ENCODE results near the gene CD47.

DNA sequence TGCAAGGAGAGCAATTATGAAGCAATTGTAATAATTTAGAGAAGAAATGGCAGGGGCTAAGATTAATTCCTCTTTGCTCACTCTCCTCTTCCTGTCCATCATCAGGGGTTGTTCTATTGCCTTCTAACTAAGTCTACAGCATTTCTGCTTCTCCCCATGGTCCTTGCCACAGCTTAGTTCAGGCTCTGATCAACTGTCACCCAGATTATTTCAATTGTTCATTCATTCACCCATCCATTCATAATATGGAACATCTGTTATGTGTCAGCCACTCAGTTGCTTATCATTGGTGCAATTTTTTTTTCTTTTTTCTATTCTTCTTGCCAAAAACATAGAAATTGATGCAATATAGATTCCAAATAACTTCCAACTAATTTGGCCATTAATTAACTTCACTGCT is 93.2 kb downstream of the CD47 start:
- TF ChIP-seq, protein P1, sequence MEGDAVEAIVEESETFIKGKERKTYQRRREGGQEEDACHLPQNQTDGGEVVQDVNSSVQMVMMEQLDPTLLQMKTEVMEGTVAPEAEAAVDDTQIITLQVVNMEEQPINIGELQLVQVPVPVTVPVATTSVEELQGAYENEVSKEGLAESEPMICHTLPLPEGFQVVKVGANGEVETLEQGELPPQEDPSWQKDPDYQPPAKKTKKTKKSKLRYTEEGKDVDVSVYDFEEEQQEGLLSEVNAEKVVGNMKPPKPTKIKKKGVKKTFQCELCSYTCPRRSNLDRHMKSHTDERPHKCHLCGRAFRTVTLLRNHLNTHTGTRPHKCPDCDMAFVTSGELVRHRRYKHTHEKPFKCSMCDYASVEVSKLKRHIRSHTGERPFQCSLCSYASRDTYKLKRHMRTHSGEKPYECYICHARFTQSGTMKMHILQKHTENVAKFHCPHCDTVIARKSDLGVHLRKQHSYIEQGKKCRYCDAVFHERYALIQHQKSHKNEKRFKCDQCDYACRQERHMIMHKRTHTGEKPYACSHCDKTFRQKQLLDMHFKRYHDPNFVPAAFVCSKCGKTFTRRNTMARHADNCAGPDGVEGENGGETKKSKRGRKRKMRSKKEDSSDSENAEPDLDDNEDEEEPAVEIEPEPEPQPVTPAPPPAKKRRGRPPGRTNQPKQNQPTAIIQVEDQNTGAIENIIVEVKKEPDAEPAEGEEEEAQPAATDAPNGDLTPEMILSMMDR (IDR thresholded peaks at IDR 0.05) = no peak
- TF ChIP-seq EZH2 (IDR thresholded peaks at IDR 0.05; ENCODE audit: borderline replicate concordance, insufficient read depth, low read depth, low read length, poor library complexity, severe bottlenecking) = no peak
